ENCODE measurements around the gene TIGD1. TPM values are rescaled to one million over a fixed set of nuclear protein-coding genes. Genes with fewer than 3 reads are reported as not detected.

Gene TIGD1
- total RNA-seq, 1 experiment from 2014 or later, result 14.9 TPM

DNA sequence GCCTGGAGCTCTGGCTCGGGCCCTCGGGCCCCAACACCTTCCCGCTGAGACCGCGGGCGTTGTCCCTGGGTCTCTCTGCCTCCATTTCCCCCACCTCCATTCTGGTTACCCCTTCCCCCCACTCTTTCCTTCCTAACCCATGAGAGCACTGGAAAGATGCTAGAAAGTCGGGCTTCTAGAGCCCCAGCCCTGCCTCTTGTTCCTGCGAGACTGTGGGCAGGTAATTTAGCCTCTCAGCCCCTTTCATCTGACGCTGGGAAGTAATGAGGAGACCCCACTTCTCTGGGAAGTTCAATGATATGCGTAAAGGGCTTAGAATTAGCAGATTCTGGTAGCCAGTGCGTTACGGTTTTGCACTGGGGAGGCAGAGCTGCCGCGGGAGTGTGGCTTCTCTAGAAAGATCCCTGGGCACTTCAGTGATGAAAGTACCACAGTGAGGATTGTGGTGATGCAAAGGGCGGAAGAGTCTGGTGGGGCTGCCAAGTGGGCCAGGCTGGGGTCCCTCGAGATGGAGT lies 46.5 kb downstream of the TIGD1 start:
- H3K27me3 Mint-ChIP-seq (ENCODE audit: unreplicated experiment), result peaks cover 82% of the 10 kb centered on the region
- no peak for DNase-seq
- CTCF ChIA-PET, result interaction anchor here (0.5 to 1.0 kb wide), 2 partner anchors 11 to 1257 kb away, joined by 3 read pairs; no protein-coding TSS in a partner anchor
- TF ChIP-seq, protein P1, sequence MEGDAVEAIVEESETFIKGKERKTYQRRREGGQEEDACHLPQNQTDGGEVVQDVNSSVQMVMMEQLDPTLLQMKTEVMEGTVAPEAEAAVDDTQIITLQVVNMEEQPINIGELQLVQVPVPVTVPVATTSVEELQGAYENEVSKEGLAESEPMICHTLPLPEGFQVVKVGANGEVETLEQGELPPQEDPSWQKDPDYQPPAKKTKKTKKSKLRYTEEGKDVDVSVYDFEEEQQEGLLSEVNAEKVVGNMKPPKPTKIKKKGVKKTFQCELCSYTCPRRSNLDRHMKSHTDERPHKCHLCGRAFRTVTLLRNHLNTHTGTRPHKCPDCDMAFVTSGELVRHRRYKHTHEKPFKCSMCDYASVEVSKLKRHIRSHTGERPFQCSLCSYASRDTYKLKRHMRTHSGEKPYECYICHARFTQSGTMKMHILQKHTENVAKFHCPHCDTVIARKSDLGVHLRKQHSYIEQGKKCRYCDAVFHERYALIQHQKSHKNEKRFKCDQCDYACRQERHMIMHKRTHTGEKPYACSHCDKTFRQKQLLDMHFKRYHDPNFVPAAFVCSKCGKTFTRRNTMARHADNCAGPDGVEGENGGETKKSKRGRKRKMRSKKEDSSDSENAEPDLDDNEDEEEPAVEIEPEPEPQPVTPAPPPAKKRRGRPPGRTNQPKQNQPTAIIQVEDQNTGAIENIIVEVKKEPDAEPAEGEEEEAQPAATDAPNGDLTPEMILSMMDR (IDR thresholded peaks at IDR 0.05; ENCODE audit: unreplicated experiment), result no peak
- no TSS peak for BruUV-seq (replicated peaks)
- intact Hi-C loops (cut with micrococcal nuclease; ENCODE audit: unreplicated experiment), result no loop called here
- no peaks in the 10 kb centered on the region for H3K36me3 Mint-ChIP-seq (ENCODE audit: insufficient read depth, unreplicated experiment)
- no peaks in the 10 kb centered on the region for H3K4me1 Mint-ChIP-seq (ENCODE audit: low read depth, unreplicated experiment)
- no peaks in the 10 kb centered on the region for H3K9me3 Mint-ChIP-seq (ENCODE audit: low read depth, unreplicated experiment)
- no peak overlapping the region for H3K27ac Mint-ChIP-seq (ENCODE audit: unreplicated experiment)
- peak overlapping the region; percentile 53 for H3K4me3 Mint-ChIP-seq (ENCODE audit: low read depth, unreplicated experiment)

DNA sequence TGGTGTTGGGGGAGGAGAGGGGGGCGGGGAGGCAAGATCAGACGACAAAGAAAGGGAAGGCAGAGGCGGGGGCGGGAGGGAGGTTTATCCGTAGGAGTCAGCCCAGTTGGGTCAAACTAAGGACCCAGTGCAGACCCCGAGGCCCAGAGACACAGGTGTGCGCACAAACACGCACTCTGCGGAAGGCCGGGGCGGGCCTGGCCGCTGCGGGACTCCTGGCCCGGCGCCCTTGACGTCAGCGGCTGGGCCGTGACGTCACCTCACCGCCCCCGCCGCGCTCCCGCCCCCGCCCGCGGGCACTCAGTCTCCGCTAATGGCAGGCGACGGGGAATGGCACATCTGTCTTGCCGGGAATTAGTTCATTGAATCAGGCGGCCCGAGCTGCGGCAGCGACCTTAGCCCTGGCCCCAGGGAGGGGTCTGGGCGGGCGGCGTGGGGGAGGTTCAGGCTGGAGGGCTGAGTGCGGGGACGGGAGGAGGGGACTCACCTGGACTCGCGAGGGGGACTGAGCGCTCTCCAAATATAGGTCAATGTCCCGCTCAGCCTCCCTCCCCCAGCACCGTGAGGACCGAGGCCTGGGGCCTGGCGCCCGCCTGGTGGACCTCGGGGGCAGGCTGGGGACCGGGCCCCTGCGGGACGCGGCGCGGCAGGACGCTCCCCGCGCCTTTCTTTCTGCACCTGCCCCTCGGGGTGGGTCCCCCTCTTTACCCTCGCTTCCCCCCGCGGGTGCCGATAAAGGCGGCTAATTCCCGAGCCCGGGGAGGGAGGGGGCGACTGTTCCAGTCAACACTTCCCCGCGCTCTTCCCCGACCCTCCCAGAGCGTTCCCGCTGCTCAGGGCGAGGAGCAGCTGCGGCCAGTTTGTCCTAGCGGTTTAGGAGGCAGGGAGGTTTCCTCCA lies 47.2 kb downstream of the TIGD1 start:
- no peaks in the 10 kb centered on the region for H3K36me3 Mint-ChIP-seq (ENCODE audit: insufficient read depth, unreplicated experiment)
- peak; percentile 23 for DNase-seq
- H3K27me3 Mint-ChIP-seq (ENCODE audit: unreplicated experiment), result peaks cover 82% of the 10 kb centered on the region
- intact Hi-C loops (cut with micrococcal nuclease; ENCODE audit: unreplicated experiment), result no loop called here
- H3K4me1 Mint-ChIP-seq (ENCODE audit: low read depth, unreplicated experiment), result no peaks in the 10 kb centered on the region
- no TSS peak for BruUV-seq (replicated peaks)
- no peaks in the 10 kb centered on the region for H3K9me3 Mint-ChIP-seq (ENCODE audit: low read depth, unreplicated experiment)
- TF ChIP-seq, protein P1 (IDR thresholded peaks at IDR 0.05; ENCODE audit: unreplicated experiment), result no peak
- H3K27ac Mint-ChIP-seq (ENCODE audit: unreplicated experiment), result no peak overlapping the region
- CTCF ChIA-PET, result interaction anchor here (0.5 kb wide), 1 partner anchor 1256 kb away, joined by 3 read pairs; no protein-coding TSS in a partner anchor
- peak overlapping the region; percentile 53 for H3K4me3 Mint-ChIP-seq (ENCODE audit: low read depth, unreplicated experiment)

DNA sequence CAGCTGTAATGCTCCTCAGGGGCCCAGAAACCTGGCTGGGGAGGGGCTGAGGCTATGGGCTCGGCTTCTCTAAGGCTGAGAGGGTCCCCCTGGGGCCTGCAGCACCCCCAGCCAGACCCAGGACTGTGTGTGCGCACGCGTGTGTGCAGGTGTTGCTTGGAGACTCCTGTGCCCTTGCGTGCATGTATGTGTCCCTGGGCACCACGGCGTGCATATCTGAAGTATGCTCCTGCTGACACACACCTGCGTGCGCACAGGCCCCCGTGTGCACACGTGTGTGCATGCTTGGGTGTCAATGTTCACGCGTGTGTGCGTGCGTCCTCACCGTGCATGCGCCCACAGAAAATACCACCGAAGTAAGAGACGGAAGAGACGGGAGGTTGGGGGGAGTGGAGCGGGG lies 47.8 kb downstream of the TIGD1 start:
- no peak overlapping the region for H3K27ac Mint-ChIP-seq (ENCODE audit: unreplicated experiment)
- H3K4me3 Mint-ChIP-seq (ENCODE audit: low read depth, unreplicated experiment), result peak overlapping the region; percentile 53
- no peaks in the 10 kb centered on the region for H3K4me1 Mint-ChIP-seq (ENCODE audit: low read depth, unreplicated experiment)
- BruUV-seq (replicated peaks), result no TSS peak
- no peak for DNase-seq
- TF ChIP-seq, protein P1 (IDR thresholded peaks at IDR 0.05; ENCODE audit: unreplicated experiment), result no peak
- H3K27me3 Mint-ChIP-seq (ENCODE audit: unreplicated experiment), result peaks cover 82% of the 10 kb centered on the region
- intact Hi-C loops (cut with micrococcal nuclease; ENCODE audit: unreplicated experiment), result no loop called here
- CTCF ChIA-PET, result no interaction called here
- no peaks in the 10 kb centered on the region for H3K36me3 Mint-ChIP-seq (ENCODE audit: insufficient read depth, unreplicated experiment)
- H3K9me3 Mint-ChIP-seq (ENCODE audit: low read depth, unreplicated experiment), result no peaks in the 10 kb centered on the region

DNA sequence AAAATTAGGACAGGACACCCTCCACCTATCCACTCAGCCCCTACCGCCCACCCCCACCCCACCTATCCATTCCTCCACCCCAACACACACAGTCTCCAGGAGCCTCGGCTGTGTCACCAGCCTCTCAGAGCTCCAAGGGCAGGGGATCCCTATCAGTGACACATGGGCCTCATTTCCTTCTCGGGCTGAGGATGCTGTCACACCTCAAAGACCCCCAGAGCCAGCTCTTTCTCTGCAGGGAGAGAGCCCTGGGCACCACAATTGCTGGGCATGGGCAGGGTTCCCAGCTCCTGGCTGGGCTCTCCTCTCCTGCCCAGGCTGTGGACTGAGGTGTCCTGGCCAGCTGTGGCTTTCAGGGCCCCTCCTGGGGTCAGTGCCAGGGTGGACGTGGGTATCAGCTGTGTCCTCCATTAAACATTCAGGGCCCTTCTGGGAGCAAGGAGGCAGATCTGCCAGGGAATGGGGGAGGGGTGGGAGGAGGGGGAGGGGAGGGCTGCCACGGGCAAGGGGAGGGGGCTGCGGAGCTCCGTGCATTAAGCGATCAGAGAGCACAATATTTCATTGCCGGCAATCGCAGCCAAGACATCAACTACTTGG lies 48.5 kb downstream of the TIGD1 start:
- H3K4me3 Mint-ChIP-seq (ENCODE audit: low read depth, unreplicated experiment), result no peak overlapping the region

More for the DNA sequence above, 48.5 kb downstream of the TIGD1 start:
- intact Hi-C loops (cut with micrococcal nuclease; ENCODE audit: unreplicated experiment), result no loop called here
- DNase-seq, result no peak
- TF ChIP-seq, protein P1 (IDR thresholded peaks at IDR 0.05; ENCODE audit: unreplicated experiment), result no peak
- CTCF ChIA-PET, result interaction anchor here (0.5 kb wide), 1 partner anchor 131 kb away, joined by 5 read pairs; no protein-coding TSS in a partner anchor
- Mint-ChIP-seq H3K4me1 (ENCODE audit: low read depth, unreplicated experiment) (no peaks in the 10 kb centered on the region), H3K36me3 (ENCODE audit: insufficient read depth, unreplicated experiment) (no peaks in the 10 kb centered on the region), H3K9me3 (ENCODE audit: low read depth, unreplicated experiment) (no peaks in the 10 kb centered on the region), H3K27me3 (ENCODE audit: unreplicated experiment) (peaks cover 80% of the 10 kb centered on the region), H3K27ac (ENCODE audit: unreplicated experiment) (no peak overlapping the region)
- BruUV-seq (replicated peaks), result no TSS peak
